Measurements from ENCODE around the gene FABP2.

The FABP2 gene

DNA sequence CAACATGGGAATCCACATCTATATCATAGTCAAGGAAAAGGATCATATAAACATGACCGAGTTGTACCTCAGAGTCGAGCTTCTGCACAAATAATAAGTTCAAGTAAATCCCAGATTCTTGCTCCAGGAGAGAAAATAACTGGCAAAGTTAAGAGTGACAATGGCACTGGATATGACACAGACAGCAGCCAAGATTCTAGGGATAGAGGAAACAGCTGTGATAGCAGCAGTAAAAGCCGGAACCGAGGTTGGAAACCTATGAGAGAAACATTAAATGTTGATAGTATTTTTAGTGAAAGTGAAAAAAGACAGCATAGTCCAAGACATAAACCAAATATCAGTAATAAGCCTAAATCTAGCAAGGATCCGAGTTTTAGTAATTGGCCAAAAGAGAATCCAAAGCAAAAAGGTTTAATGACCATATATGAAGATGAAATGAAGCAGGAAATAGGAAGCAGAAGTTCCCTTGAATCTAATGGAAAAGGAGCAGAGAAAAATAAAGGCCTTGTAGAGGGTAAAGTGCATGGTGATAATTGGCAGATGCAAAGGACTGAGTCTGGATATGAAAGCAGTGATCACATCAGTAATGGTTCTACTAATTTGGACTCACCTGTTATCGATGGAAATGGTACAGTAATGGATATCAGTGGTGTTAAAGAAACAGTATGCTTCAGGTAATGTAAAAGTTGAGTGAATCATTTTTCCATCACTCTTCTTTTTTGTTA, 50.4 kb downstream of the FABP2 start:
- Histone ChIP-seq H3K4me1 (ENCODE audit: control insufficient read depth, insufficient read depth, low read length, poor library complexity, severe bottlenecking) (no peaks in the 10 kb centered on the region), H3K9me3 (ENCODE audit: control insufficient read depth, low read length) (no peaks in the 10 kb centered on the region), H3K4me3 (ENCODE audit: insufficient read depth, low read depth, low read length, poor library complexity, severe bottlenecking) (no peak overlapping the region), H3K27me3 (replicated peaks; ENCODE audit: control insufficient read depth, insufficient read depth, low read length, poor library complexity, severe bottlenecking) (no peaks in the 10 kb centered on the region), H3K27ac (ENCODE audit: insufficient read depth, low read length, poor library complexity, severe bottlenecking) (no peak overlapping the region), H3K36me3 (ENCODE audit: control insufficient read depth, insufficient read depth, low read length) (peaks cover 11% of the 10 kb centered on the region)
- DNase-seq: no peak

DNA sequence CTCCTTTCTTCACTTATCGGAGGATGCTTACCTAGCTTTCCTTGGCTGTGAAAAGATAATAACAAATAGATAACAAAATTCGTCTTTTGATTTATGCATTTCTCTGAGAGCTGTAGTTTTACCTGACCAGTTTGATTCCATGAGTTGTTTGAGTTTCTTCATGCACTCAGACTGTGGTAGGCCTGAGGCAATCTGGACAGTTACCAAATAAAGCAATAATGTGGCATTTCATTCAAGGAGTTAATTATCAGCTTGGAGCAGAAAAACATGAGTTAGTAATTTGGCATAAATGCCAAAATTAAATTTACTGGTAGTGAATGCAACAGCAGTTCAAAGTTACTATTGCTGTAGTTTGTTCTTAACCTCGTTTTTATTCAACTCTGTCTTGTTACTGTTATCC, 53.5 kb downstream of the FABP2 start:
- Histone ChIP-seq H3K27me3 (replicated peaks; ENCODE audit: control insufficient read depth, insufficient read depth, low read length, poor library complexity, severe bottlenecking) (no peaks in the 10 kb centered on the region), H3K27ac (ENCODE audit: insufficient read depth, low read length, poor library complexity, severe bottlenecking) (no peak overlapping the region), H3K4me1 (ENCODE audit: control insufficient read depth, insufficient read depth, low read length, poor library complexity, severe bottlenecking) (no peaks in the 10 kb centered on the region), H3K36me3 (ENCODE audit: control insufficient read depth, insufficient read depth, low read length) (peaks cover 14% of the 10 kb centered on the region), H3K9me3 (ENCODE audit: control insufficient read depth, low read length) (no peaks in the 10 kb centered on the region), H3K4me3 (ENCODE audit: insufficient read depth, low read depth, low read length, poor library complexity, severe bottlenecking) (no peak overlapping the region)
- DNase-seq: no peak
